CD14-positive monocyte (primary cell): Measurements from ENCODE around the gene COL27A1. TPM values are rescaled to one million over a fixed set of nuclear protein-coding genes. Genes with fewer than 3 reads are reported as not detected.

Source experiments
- DNase-seq, 3 donors: peaks; one replicate each; pipeline ENCODE4 v3.0.0-alpha.2; 2011 to 2022
- H2AFZ ChIP-seq: 2 replicates; pipeline ENCODE4 v1.6.0; 2012; ENCODE audit warnings: mild to moderate bottlenecking, low read depth, low read length, inconsistent platforms; ENCODE audit not compliant: insufficient read depth, poor library complexity, severe bottlenecking
- H3K27ac ChIP-seq, 2 donors: 1 replicate in 1 of 2; 2 replicates in 1 of 2; pipeline ENCODE4 v1.5.1; 2012 to 2013; ENCODE audit warnings: low read length in 2 of 2, control low read depth in 1 of 2, inconsistent platforms in 1 of 2, low read depth in 1 of 2, mild to moderate bottlenecking in 1 of 2
- H3K27me3 ChIP-seq, 2 donors: one replicate each; pipeline versions ENCODE4 v1.6.0 to v1.6.1; 2011 to 2013; ENCODE audit warnings: low read length in 2 of 2; ENCODE audit not compliant: control insufficient read depth in 2 of 2, insufficient read depth in 2 of 2
- H3K36me3 ChIP-seq, 2 donors: replicated peaks in 1 of 2; 1 replicate in 1 of 2; 2 replicates in 1 of 2; pipeline versions ENCODE4 v1.5.1 to v1.6.1; 2012 to 2013; ENCODE audit warnings: low read length in 2 of 2, control low read depth in 1 of 2, inconsistent platforms in 1 of 2, mild to moderate bottlenecking in 1 of 2; ENCODE audit not compliant: insufficient read depth in 2 of 2, control insufficient read depth in 1 of 2
- H3K4me1 ChIP-seq, 2 donors: 1 replicate in 1 of 2; 2 replicates in 1 of 2; pipeline versions ENCODE4 v1.5.1 to v1.6.1; 2012 to 2013; ENCODE audit warnings: low read length in 2 of 2, control low read depth in 1 of 2, inconsistent platforms in 1 of 2, mild to moderate bottlenecking in 1 of 2, moderate library complexity in 1 of 2; ENCODE audit not compliant: insufficient read depth in 2 of 2, control insufficient read depth in 1 of 2
- H3K4me2 ChIP-seq: replicated peaks from 2 replicates; pipeline ENCODE3; 2012; ENCODE audit warnings: low read length, moderate library complexity, mild to moderate bottlenecking; ENCODE audit not compliant: poor library complexity, severe bottlenecking; ENCODE audit errors: extremely low read depth
- H3K4me3 ChIP-seq, 3 experiments: fragments of 200-600 bp in 1 of 3; sonication (generic) in 1 of 3; replicated peaks in 1 of 3; 1 replicate in 2 of 3; 2 replicates in 1 of 3; pipeline ENCODE4 v1.5.1; 2011 to 2013; ENCODE audit warnings: low read length in 3 of 3, mild to moderate bottlenecking in 3 of 3, control low read depth in 2 of 3, low read depth in 2 of 3, inconsistent platforms in 1 of 3, moderate library complexity in 1 of 3
- H3K79me2 ChIP-seq: 2 replicates; pipeline ENCODE4 v1.6.0; 2012; ENCODE audit warnings: mild to moderate bottlenecking, control low read depth, inconsistent platforms, low read length, moderate library complexity; ENCODE audit not compliant: insufficient read depth
- H3K9ac ChIP-seq: 2 replicates; pipeline ENCODE4 v1.6.0; 2017; ENCODE audit warnings: low read length, mild to moderate bottlenecking; ENCODE audit not compliant: insufficient read depth, poor library complexity, severe bottlenecking
- H3K9me3 ChIP-seq, 2 donors: replicated peaks in 1 of 2; 1 replicate in 1 of 2; 2 replicates in 1 of 2; pipeline versions ENCODE4 v1.5.1 to v1.6.1; 2012 to 2013; ENCODE audit warnings: low read length in 2 of 2, control low read depth in 1 of 2; ENCODE audit not compliant: control insufficient read depth in 1 of 2, insufficient read depth in 1 of 2
- H4K20me1 ChIP-seq: 2 replicates; pipeline ENCODE4 v1.6.0; 2012; ENCODE audit warnings: mild to moderate bottlenecking, low read length, control low read depth, moderate library complexity; ENCODE audit not compliant: insufficient read depth
- H3K27ac Mint-ChIP-seq, 7 donors: one replicate each; pipeline ENCODE4 v1.8.0; 2020; ENCODE audit warnings: mild to moderate bottlenecking in 7 of 7, mixed read lengths in 7 of 7, moderate library complexity in 6 of 7, inconsistent platforms in 2 of 7
- H3K27me3 Mint-ChIP-seq, 3 donors: one replicate each; pipeline ENCODE4 v1.8.0; 2021 to 2022; ENCODE audit warnings: low read depth in 3 of 3, mild to moderate bottlenecking in 3 of 3, mixed read lengths in 3 of 3, moderate library complexity in 3 of 3, inconsistent platforms in 1 of 3
- H3K36me3 Mint-ChIP-seq, 2 donors: one replicate each; pipeline ENCODE4 v1.8.0; 2020; ENCODE audit warnings: mixed read lengths in 2 of 2, inconsistent platforms in 1 of 2, mild to moderate bottlenecking in 1 of 2
- H3K4me1 Mint-ChIP-seq: one replicate; pipeline ENCODE4 v1.8.0; 2020; ENCODE audit warnings: mild to moderate bottlenecking, mixed read lengths
- H3K4me3 Mint-ChIP-seq, 2 donors: one replicate each; pipeline ENCODE4 v1.8.0; 2020; ENCODE audit warnings: mild to moderate bottlenecking in 2 of 2, mixed read lengths in 2 of 2, moderate library complexity in 1 of 2
- H3K9me3 Mint-ChIP-seq, 7 donors: one replicate each; pipeline ENCODE4 v1.8.0; 2020 to 2022; ENCODE audit warnings: mixed read lengths in 7 of 7, mild to moderate bottlenecking in 6 of 7, moderate library complexity in 6 of 7, inconsistent platforms in 2 of 7
- CTCF ChIP-seq: fragments of 200-600 bp; IDR thresholded peaks from one replicate; pipeline ENCODE4 v1.8.0; 2022; ENCODE audit warnings: antibody characterized with exemption, mild to moderate bottlenecking
- WGBS: methylation state at CpG from one replicate; pipeline ENCODE4 v1.1.5; 2013; ENCODE audit warnings: missing lambda C conversion rate; ENCODE audit not compliant: insufficient coverage; 5-methylcytosine and 5-hydroxymethylcytosine counted together
- intact Hi-C, 2 donors: fragments of 100-400 bp; cut with micrococcal nuclease; formaldehyde crosslinking; loops; one replicate each; pipeline versions ENCODE4 v1.15.0 to v1.15.1; 2023
- polyA plus RNA-seq, 3 donors: library from polyadenylated mRNA; depleted of rRNA in 1 of 3; unstranded in 2 of 3; stranded (reverse) in 1 of 3; fragments of 300-500 nt in 2 of 3; fragments of >200 nt in 1 of 3; fragmentation: Illumina TruSeq in 2 of 3; gene quantifications; 1 replicate in 2 of 3; 2 replicates in 1 of 3; pipeline ENCODE4 v1.2.3, GENCODE V29; 2012 to 2021

The COL27A1 gene
- polyA plus RNA-seq, 3 donors = 0.03 TPM; not detected in 2

GRCh38 chr9:114216976-114217375 is 61.6 kb downstream of the COL27A1 start:
- intact Hi-C loops = no loop called here
- H3K27me3 Mint-ChIP-seq = peaks cover 0 to 7% (median 2%) of the 10 kb centered on the region in 3 donors
- H3K9ac ChIP-seq = no peak overlapping the region

GRCh38 chr9:114218264-114219120 is 63.2 kb downstream of the COL27A1 start:
- intact Hi-C loops = no loop called here
- 92% methylated on average over 9 of the region's 11 CpGs for WGBS
- Histone ChIP-seq H2AFZ (no peak overlapping the region), H3K4me3 (no peak overlapping the region), H3K9me3 (no peaks in the 10 kb centered on the region), H4K20me1 (no peaks in the 10 kb centered on the region), H3K4me2 (no peak overlapping the region), H3K27me3 (no peaks in the 10 kb centered on the region), H3K27ac (no peak overlapping the region), H3K4me1 (no peaks in the 10 kb centered on the region), H3K36me3 (no peaks in the 10 kb centered on the region), H3K9ac (no peak overlapping the region), H3K79me2 (no peaks in the 10 kb centered on the region)
- Mint-ChIP-seq H3K4me3 (no peak overlapping the region), H3K27me3 (peaks cover 0 to 5% (median 2%) of the 10 kb centered on the region in 3 donors), H3K27ac (no peak overlapping the region), H3K9me3 (no peaks in the 10 kb centered on the region), H3K4me1 (no peaks in the 10 kb centered on the region), H3K36me3 (no peaks in the 10 kb centered on the region)
- DNase-seq = no peak
- TF ChIP-seq CTCF = no peak

More at GRCh38 chr9:114216976-114217375, 61.6 kb downstream of the COL27A1 start:
- Histone ChIP-seq H3K4me1 (no peaks in the 10 kb centered on the region), H3K9me3 (no peaks in the 10 kb centered on the region), H3K27ac (no peak overlapping the region), H3K4me2 (no peak overlapping the region), H3K27me3 (no peaks in the 10 kb centered on the region), H3K4me3 (no peak overlapping the region), H3K79me2 (no peaks in the 10 kb centered on the region), H4K20me1 (no peaks in the 10 kb centered on the region), H2AFZ (no peak overlapping the region), H3K36me3 (no peaks in the 10 kb centered on the region)
- H3K36me3 Mint-ChIP-seq = no peaks in the 10 kb centered on the region
- no peak overlapping the region for H3K4me3 Mint-ChIP-seq
- no peak overlapping the region for H3K27ac Mint-ChIP-seq
- no peak for TF ChIP-seq CTCF
- DNase-seq = no peak
- 100% methylated on average over 1 of the region's 4 CpGs for WGBS
- no peaks in the 10 kb centered on the region for H3K9me3 Mint-ChIP-seq
- no peaks in the 10 kb centered on the region for H3K4me1 Mint-ChIP-seq
